ENCODE results near the gene ATP8B3.
A peak's percentile ranks its signal among the peaks of the same experiment; 100 is the strongest.

The ATP8B3 gene

DNA sequence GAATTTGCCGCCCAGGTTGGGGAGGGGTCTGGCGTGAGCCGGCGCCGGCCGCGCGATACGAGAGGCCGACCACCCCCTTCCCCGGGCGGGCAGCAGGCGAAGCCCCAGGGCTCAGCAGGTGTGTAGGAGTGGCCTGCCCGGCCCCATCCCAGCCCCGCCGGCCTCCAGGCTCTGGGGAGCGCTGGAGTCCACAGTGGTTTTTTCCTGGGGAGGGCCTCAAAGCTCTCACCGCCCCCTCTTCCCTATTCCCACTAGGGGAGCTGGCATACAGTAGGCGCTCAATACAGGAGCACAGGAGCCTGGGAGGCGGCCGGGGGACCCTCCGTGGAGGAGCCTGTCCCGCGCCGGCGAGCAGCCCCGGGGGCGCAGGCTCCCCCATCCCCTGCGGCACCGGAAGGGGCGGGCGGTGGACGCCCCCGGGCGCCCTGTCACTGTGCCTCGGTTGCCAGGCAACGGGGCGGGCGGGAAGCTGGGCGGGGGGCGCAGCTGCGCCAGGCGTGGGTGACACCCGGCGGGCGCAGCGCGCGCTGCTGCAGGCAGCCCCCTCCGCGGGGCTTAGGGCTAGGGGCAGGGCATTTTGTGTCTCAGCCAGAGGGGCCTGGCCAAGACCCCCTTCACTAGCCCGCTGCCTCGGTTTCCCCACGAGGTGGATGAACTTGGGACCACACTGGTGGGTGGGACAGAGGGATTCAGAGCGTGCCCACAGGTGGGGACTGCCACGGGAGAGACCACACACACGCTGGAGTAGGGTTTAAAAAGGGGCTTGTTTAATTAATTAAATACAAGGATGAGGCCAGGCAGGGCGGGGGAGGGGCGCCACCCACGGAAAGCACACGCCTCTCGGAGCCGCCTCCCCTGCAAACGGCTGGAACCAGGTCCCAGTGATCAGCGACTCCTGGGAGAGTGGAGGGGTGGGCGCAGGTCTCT, 39.8 kb upstream of the ATP8B3 start:
- DNase-seq (ENCODE audit: low spot score), result no peak

DNA sequence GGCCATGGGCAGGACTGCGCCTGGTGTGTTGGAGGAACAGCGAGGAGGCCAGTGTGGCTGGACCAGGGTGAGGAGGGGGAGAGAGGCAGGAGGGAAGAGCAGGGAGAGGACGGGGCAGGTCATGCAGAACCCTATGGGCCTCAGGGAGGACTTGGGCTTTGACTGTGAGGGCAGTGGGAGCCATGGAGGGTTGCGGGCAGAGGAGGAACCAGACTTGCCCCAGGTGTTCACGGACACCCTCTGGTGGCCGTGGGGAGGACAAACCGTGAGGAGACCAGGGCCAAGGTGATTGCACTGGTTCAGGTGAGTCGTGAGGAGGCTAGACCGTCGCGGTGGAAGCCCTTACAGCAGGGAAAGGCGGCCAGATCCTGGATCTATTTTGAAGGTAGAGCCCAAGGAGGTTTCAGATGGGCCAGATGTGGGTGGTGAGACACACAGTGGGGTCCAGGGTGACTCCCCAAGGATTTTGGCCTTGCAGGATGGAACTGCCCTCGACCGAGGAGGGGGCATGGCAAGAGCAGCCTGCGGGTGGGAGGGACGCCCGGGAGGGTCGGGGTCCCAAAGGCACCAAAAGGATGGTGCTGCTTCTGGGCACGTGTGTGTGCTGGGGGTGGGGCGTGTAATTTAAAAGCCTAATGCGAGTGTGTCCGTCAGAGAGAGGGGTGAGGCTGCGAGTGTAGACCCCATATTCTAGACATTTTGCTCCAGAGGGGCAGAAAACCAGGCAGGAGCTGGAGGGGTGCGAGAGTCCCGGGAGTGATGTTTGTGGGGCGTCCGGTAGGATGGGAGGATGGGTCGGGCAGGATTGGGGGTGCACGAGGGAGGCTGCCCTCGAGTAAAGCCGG, 39.0 kb upstream of the ATP8B3 start:
- no peak for DNase-seq (ENCODE audit: low spot score)

DNA sequence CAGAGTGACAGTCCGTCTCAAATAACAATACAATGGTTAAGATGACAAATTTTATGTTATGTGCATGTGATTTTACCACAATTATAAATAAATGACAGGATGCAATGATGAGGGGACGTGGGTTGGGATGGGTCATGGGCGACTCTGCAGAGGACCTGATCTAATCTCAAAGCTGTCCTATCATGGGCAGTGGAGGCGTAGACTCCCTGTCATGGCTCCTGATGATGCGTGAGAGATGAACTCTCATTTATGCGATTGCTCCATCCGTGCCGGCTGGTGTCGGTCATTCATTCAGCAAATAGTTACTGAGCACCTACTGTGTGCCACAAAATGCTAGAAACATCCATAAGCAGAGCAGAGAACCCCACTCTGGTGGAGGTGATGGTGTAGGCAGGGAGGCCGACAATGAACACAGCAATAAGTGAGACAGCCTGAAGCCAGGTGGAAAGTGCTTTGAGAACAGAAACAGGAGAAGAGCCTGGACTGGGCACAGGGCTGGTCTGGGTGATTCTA, 37.9 kb upstream of the ATP8B3 start:
- no peak for DNase-seq (ENCODE audit: low spot score)

DNA sequence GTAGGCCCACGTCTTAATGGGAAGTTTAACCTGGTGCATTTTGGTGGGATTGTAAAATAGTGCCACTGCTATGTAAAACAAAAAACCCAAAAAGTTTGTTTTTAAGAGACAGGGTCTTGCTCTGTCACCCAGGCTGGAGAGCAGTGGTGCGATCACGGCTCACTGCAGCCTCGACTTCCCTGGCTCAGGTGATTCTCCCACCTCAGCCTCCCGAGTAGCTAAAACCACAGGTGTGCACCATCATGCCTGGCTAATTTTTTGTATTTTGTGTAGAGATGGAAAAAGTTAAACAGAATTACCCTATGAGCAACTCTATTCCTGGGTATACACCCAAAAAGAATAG, 37.0 kb upstream of the ATP8B3 start:
- DNase-seq (ENCODE audit: low spot score), result no peak

DNA sequence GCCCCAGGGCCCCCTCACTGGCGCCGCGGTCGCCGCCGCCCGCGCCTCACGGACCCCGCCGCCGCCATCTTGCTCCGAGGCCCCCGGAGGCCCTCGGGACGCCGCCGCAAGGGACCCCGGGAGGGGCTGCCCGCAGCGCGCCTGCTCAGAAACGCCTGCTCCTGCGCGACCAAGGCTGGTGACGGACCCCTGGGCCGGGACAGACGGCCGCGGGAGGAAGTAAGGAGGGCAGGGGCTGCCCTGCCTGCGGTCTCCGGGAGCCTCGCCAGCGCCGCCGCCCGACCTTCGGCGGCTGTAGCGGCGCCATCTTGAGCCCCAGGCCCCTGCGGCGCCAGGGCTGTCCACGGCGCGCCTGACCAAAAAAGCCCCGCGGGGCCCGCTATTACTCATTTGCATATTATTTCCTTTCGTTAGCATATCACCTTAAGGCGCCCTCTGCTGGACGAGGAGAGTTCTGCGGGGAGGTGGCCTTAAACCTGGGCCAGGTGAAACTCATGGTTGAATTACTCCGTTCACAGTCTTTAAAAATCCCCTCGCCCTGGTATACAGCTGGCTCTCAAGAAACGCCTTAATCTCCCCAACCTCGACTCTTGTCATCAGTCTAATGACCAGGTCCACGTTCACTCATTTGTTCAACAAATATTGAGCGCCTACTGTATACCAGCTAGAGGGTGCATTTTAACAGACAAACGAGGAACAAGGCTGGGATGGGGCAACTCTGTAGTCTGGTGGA, 36.5 kb upstream of the ATP8B3 start, which contains the start of gene REXO1:
REXO1 (minus strand) TSS at position 85 of the 733 bp plus-strand sequence. CDS start 125 bp downstream, outside the sequence.
- peak; percentile 97 for DNase-seq (ENCODE audit: low spot score)

DNA sequence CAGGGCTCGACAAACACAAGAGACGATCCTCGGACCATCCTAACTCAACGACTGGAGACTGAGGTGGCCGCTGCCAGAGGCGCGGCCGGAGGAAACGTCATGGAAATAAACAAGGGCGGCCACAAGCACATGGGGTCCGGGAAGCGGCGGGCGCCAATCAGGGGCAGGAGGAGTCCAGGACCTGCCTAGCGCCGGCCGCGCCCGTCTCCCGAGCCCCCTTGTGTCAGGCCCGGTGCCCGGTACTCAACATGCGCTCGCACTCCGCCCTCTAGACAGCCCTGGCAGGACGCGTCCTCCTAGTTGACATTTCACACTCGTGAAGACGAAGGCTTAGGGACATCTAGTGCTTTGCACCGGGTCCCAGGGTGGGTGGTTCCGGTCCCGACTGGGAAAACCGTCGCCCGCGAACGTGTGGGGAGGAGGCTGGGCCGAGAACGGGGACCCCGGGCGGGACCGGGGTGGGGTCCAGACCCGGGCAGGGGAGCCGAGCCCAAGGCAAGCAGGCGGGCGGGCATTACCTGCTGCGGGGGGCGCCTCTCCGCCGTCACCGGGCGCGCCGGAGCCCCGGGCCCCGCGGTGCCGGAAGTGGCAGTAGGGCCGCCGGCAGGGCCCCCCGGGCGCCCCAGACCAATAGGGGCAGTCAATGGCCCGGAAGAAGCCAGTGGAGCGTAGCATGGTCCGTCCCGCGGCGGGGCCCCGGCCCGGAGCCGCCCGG, 35.8 kb upstream of the ATP8B3 start:
- no peak for DNase-seq (ENCODE audit: low spot score)

DNA sequence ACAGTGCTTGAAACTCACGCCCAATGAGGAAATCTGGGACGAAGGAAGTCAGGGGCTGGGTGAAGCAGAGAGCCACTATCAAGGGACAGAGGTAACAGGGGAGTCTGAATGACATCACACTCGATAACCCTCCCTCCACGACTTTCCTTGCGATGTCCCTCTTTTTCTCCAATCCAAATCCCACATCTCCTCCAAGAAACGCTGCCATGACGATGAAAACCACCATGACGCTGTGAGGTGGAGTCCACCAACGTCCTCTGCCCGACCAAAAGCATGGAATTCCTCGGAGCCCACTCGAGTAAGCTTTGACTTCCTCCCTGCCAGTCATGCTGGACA, 35.2 kb upstream of the ATP8B3 start:
- no peak for DNase-seq (ENCODE audit: low spot score)

DNA sequence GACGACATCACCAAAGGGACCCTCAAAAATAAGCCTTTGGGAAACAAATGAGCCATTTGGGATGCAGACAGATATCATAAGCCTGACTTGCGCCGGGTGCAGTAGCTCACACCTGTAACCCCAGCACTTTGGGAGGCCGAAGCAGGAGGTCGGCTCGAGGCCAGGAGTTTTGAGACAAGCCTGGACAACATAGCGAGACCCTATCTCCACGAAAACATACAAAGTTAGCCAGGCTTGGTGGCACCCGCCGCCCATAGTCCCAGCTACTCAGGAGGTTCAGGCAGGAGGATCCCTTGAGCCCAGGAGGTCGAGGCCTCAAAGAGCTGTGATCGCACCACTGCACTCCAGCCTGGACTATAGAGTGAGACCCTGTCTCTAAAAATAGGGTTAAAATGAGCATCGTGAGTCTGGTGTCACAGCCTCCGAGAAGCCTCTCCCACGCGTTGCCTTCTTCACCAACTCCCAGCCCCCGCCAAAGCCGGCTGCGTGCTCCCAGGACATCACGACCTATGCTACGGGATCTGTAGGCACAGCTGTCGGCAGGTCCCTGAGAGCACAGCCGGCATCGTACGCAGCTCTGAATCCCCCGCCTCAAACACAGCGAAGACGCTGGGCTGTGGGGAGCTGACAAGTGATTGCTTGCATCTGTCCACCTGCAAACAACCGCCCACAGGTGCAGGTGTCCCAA, 34.6 kb upstream of the ATP8B3 start:
- no peak for DNase-seq (ENCODE audit: low spot score)

DNA sequence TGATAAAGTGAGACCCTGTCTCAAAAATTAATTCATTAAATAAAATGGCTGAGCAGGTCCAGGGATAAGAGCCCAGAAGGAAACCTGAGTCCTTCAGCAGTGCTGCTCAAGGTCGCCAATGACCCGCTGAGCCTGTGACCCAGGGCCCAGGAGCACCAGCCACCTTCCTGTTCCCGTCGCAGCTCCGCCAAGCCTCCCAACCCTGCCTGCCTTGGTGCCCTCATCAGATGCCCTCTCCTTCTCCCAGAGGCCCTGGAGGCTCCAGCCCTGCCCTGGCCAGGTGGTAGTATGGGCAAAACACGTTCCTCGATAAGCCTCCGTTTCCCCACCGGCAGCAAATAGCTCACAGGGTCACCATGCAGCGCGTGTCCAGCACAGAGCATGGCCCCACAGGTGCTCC, 33.6 kb upstream of the ATP8B3 start:
- DNase-seq (ENCODE audit: low spot score), result no peak

DNA sequence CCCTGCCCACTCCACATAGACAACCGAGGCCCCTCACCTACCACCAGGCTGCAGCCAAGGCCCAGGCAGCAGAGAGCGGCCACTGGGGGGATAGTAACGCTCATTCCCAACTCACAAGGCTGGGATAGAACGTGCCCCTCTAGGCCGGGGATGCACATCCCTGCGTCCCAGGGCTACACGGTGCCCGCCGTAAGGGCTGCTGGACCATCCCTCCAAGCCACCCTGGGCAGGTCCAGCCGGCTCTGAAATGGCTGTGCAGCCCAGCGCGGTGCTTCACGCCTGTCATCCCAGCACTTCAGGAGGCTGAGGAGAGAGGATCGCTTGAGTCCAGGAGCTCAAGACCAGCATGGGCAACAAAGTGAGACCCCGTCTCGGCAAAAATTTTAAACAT, 33.0 kb upstream of the ATP8B3 start:
- no peak for DNase-seq (ENCODE audit: low spot score)

DNA sequence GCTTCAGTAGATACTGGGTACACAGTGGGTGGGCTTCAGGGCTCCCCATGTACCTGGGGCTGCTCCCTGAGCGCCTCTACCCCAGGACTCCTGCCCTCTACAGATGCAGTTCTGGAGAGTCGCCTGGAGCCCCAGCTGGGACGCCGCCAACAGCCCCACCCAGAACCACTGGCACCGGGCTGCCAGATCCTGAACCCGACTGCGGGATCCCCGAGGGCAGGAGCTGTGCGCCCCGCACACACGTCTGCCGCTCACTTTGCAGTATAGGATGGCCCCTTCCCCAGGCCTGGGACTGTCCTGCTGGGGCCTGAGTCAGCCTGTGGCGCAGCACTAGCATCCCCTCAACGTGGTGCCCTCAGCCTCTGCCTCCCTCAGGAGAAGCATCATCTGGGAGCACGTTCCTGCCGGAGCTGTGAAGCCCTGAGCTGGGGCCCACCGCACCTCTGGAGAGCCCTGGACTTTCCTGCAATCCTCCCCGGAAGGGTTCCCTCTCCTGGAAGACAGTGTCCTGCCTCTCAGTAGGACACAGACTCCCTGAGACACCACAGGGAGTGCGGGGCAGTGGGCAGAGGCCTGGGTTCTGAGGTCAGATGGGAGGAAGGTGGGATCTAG, 32.5 kb upstream of the ATP8B3 start:
- DNase-seq (ENCODE audit: low spot score), result peak; percentile 61

DNA sequence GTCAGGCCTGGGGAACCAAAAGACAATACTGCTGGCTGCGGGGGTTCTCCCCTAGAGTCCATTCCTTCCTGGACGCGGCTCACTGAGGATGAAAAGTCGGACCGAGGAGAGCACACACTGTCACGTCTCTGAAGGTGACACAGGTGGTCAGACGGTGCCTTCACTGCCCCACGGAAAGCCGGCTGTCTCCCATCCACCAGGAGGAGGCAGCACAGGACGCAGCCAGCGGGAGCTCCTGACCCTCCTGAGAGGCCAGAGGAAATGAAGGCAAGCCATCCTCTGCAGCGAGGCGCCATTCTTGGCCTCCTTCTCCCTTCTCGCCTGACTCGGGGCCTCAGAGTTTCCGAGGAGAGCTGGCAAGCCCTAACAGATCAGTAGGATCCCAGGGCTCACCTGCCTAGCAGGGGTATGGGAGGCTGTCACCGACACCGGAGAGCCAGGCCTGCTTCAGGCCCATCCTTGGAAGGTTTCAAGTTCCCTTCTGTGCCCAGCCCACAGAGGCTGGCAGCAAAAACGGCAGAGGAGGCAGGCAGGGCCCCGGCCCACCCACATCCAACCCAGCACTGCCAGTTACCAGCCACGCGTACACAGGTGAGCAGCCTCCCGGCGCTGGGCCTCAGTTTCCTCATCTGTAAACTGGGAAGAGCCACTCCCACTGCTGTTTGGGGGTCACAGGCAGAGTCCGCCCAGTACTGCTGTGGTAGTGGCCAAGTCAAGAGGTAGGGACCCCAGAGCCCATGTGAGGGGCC, 31.7 kb upstream of the ATP8B3 start:
- DNase-seq (ENCODE audit: low spot score), result no peak

DNA sequence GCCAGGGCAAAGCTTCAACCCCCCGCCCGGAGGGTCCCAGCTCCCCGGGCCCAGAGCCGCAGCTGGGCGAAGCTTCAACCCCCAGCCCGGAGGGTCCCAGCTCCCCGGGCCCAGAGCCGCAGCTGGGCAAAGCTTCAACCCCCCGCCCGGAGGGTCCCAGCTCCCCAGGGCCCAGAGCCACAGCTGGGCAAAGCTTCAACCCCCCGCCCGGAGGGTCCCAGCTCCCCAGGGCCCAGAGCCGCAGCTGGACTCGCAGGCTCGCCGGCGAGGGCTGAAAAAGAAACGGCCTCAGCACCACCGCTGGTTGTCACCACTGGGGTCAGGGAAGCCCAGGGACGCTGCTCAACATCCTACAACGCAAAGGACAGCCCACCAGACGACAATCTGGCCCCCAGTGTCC, 31.0 kb upstream of the ATP8B3 start:
- no peak for DNase-seq (ENCODE audit: low spot score)

DNA sequence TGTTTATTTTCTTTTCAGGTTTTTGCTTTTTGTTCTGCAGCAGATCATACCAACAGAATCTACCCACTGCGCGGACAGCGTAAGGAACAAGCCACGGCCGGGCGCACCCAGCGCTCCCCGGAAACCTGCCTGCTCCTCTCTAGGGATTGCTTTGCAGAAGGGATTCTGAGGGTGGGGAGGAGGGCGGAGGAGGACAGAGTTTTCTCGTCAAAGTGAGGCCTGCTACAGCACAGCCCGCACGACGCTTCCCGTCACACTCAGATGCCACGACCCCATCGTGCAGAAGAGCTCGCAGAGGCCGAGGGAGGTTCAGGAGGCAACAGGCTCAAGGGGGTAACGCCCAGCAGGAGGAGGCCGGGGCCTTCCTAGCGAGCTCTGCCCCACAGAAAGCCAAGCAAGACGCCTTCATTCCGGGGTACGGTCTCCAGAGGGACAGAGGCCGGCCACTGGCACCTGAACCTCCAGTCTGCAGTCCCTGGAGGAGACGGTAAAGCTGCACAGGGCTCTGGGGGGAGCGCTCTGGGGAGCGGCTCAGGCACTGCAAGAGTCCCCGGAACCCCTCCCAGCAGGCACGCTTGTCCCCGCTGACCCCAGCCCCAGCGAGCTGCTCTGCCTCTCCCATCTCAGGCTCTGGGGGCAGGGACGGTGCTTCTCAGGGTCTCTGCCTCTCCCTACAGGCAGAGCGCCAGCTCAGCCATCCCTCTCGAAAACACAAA, 29.3 kb upstream of the ATP8B3 start:
- DNase-seq (ENCODE audit: low spot score), result no peak

DNA sequence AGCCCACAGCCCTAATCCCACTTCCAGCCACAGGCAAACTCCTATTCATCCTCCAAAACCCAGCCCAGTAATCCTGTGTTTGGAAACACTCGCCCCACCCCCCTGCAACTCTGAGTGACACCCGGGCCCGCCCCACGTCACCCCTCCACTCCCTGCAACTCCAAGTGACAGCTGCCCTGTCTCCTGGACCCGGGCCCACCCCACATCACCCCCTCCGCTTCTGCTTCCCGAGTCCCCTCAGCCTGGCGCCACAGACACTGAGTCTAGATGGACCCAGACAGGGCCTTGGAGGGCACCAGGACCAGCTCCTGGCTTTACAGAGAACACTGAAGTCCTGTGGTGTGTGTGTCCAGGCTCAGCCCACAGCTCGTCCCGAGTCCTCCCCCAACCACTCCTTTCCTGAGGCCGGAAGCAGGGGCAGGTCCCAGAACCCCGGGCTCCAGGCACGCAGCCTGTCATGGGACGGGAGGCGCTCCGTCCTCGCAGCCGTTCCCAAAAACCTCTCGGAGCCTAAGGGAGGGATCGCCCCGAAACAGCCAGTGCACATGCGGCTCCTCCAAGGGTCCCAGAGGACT, 28.6 kb upstream of the ATP8B3 start:
- DNase-seq (ENCODE audit: low spot score), result no peak

DNA sequence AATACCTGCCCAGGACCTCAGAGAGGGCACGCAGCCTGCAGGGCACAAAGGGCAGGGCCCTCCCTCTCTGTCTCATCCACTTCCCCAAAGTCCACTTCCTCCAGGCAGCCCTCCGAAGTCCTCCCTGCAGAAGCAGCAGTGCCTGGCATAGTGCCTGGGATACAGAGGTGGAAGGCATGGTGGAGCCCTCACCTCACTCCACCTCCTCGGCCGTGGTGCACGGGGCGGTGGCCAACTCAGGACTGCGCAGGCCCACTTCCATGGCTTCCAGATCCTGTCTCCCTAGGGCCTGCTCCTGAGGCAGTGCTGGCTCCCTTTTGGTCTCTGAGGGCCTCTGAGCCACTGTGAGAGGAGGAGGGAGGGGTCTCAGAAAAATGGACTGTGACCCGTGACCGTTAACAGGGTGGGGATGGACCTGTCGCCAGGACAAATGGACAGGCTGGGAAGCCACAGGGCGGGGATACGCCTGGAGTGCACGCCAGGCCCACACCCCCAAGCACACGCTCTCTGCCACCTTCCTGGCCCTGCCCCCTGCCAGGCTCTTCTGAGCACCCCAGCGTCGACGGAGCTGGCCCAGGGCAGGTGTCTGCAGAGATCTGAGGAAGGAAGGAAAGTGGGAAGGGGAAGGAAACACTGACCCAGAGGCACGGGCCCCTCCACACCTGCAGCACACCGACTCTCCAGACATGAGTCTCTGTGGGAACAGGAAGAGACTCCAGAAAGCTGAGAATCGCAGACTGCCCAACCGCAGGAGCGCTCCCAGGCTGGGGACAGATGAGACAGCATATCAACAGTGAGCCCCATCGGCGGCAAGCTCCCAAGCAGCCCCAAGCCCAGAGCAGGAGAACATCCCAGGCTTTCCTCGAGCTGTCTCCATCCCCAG, 27.8 kb upstream of the ATP8B3 start:
- no peak for DNase-seq (ENCODE audit: low spot score)

DNA sequence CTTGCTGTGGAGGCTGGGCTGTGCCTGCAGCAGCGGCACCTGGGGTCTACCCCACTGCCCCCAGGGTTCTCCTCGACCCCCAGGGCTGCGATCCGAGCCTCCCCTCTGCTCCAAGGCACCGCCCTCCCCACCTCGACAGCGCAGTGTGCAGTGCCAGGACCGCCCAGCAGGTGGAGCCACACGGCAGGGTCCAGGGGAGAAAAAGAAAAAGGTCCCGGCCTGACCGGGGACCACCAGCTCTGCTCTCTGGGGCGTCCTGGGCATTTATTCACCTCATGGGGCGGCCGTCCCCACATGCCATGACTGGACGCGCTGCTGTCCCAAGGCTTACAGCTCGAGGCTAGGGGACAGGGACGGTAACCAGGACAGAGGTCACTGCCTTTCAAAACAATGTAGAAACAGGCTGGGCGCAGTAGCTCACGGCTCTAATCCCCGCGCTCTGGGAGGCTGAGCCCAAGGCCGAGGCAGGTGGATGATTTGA, 25.6 kb upstream of the ATP8B3 start:
- DNase-seq (ENCODE audit: low spot score), result peak; percentile 75

DNA sequence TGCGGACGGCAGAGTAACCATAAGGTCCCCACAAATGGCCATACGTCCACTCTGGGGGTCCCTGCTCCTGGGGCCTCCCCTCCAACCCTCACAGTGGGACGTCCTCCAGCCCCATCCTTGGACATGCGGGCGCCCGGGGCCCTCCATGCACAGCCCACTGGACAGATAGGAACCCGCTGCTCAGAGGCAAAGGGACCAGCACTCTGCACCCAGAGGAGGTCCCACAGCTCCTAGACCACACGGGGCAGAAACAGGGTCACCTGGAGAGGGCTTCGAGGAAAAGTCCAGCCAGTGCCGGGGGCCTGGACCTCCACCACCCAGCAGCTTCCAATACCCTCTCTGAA, 25.1 kb upstream of the ATP8B3 start:
- DNase-seq (ENCODE audit: low spot score), result no peak
